ENCODE measurements around the gene C2CD3. TPM values are rescaled to one million over a fixed set of nuclear protein-coding genes. Genes with fewer than 3 reads are reported as not detected.

C2CD3 gene
- total RNA-seq, 1 experiment from 2014 or later: 18.7 TPM

DNA sequence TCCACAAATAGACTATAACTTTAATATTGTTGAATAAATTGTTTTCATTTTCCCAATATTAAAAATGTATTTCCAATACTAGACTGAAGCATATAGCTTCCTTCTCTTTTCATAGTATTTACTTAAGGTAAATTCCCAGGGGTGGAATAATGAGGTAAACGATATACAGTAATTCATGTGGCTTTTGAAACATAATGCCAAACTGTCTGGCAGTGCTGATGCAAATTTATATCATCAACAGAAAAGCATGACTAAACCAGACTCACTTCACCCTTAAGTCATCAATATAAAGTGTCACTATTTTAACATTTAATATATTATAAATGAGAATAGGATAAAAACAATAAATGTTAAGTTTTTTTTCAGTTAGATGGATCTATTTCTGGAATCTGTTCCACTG lies 13.6 kb downstream of the C2CD3 start:
- DNase-seq (ENCODE audit: low spot score) (no peak), ATAC-seq (no peak)
- TF ChIP-seq, protein P1, sequence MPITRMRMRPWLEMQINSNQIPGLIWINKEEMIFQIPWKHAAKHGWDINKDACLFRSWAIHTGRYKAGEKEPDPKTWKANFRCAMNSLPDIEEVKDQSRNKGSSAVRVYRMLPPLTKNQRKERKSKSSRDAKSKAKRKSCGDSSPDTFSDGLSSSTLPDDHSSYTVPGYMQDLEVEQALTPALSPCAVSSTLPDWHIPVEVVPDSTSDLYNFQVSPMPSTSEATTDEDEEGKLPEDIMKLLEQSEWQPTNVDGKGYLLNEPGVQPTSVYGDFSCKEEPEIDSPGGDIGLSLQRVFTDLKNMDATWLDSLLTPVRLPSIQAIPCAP (CRISPR knock-in tag; IDR thresholded peaks at IDR 0.05): no peak
- TF ChIP-seq, protein P2, sequence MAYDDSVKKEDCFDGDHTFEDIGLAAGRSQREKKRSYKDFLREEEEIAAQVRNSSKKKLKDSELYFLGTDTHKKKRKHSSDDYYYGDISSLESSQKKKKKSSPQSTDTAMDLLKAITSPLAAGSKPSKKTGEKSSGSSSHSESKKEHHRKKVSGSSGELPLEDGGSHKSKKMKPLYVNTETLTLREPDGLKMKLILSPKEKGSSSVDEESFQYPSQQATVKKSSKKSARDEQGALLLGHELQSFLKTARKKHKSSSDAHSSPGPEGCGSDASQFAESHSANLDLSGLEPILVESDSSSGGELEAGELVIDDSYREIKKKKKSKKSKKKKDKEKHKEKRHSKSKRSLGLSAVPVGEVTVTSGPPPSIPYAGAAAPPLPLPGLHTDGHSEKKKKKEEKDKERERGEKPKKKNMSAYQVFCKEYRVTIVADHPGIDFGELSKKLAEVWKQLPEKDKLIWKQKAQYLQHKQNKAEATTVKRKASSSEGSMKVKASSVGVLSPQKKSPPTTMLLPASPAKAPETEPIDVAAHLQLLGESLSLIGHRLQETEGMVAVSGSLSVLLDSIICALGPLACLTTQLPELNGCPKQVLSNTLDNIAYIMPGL (CRISPR knock-in tag; IDR thresholded peaks at IDR 0.05): no peak
- TF ChIP-seq ZNF317 (CRISPR knock-in tag; IDR thresholded peaks at IDR 0.05; ENCODE audit: borderline replicate concordance, low read depth): no peak
- TF ChIP-seq EMX1 (CRISPR knock-in tag; IDR thresholded peaks at IDR 0.05): no peak
- TF ChIP-seq, protein P3, sequence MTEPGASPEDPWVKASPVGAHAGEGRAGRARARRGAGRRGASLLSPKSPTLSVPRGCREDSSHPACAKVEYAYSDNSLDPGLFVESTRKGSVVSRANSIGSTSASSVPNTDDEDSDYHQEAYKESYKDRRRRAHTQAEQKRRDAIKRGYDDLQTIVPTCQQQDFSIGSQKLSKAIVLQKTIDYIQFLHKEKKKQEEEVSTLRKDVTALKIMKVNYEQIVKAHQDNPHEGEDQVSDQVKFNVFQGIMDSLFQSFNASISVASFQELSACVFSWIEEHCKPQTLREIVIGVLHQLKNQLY (CRISPR knock-in tag; IDR thresholded peaks at IDR 0.05): no peak
- TF ChIP-seq, protein P4, sequence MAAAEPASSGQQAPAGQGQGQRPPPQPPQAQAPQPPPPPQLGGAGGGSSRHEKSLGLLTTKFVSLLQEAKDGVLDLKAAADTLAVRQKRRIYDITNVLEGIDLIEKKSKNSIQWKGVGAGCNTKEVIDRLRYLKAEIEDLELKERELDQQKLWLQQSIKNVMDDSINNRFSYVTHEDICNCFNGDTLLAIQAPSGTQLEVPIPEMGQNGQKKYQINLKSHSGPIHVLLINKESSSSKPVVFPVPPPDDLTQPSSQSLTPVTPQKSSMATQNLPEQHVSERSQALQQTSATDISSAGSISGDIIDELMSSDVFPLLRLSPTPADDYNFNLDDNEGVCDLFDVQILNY (CRISPR knock-in tag; IDR thresholded peaks at IDR 0.05): no peak
- POLR2A ChIA-PET: no interaction called here
- 0 out of 2 replicates have a peak, but pooled peaks cover 3% of the 10 kb centered on the region for H3K36me3 Mint-ChIP-seq
- peaks cover 4% of the 10 kb centered on the region; the same call in 1 of the 2 replicates for H3K4me1 Mint-ChIP-seq
- H3K27me3 Mint-ChIP-seq (ENCODE audit: low read depth): no peaks in the 10 kb centered on the region
- H3K4me3 Mint-ChIP-seq: no peak overlapping the region
- no peaks in the 10 kb centered on the region for H3K9me3 Mint-ChIP-seq
- H3K27ac Mint-ChIP-seq: no peak overlapping the region
- CTCF ChIA-PET: no interaction called here

DNA sequence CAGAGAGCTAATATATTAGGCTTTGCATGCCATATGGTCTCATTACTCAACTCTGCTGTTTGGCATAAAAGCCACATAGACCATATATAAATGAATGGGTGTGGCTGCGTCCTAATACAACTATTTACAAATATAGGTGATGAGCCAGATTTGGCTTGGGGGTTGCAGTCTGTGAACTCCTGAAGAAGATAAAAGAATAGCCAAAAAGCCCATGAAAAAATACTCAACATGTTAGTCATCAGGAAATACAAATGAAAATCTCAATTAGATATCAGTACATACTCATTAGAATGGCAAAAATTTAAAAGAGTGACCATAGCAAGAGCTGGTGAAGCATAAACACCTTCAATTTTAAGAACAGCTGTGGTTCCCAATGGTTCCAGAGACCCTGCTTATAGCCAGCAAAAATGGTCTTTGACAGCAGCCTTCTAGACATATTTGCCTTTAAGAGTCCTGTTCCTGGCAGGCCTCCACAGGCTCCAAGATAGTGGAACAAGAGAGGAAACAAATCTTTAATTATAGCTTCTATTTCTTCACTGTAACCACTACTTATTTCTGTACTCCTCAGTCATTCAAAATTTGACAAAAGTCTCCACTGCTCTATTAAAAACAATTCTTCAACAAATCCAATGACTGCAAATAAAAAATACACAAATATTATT lies 16.1 kb downstream of the C2CD3 start:
- POLR2A ChIA-PET: interaction anchor here (0.6 kb wide), 1 partner anchor 31 kb away, joined by 3 read pairs; no protein-coding TSS in a partner anchor
- DNase-seq (ENCODE audit: low spot score) (no peak), ATAC-seq (no peak)
- peaks cover 4% of the 10 kb centered on the region; the same call in 1 of the 2 replicates for H3K4me1 Mint-ChIP-seq
- 0 out of 2 replicates have a peak, but pooled peaks cover 3% of the 10 kb centered on the region for H3K36me3 Mint-ChIP-seq
- no peaks in the 10 kb centered on the region for H3K27me3 Mint-ChIP-seq (ENCODE audit: low read depth)
- no peaks in the 10 kb centered on the region for H3K9me3 Mint-ChIP-seq
- CTCF ChIA-PET: no interaction called here
- no peak overlapping the region for H3K27ac Mint-ChIP-seq
- no peak overlapping the region for H3K4me3 Mint-ChIP-seq
- TF ChIP-seq, protein P5, sequence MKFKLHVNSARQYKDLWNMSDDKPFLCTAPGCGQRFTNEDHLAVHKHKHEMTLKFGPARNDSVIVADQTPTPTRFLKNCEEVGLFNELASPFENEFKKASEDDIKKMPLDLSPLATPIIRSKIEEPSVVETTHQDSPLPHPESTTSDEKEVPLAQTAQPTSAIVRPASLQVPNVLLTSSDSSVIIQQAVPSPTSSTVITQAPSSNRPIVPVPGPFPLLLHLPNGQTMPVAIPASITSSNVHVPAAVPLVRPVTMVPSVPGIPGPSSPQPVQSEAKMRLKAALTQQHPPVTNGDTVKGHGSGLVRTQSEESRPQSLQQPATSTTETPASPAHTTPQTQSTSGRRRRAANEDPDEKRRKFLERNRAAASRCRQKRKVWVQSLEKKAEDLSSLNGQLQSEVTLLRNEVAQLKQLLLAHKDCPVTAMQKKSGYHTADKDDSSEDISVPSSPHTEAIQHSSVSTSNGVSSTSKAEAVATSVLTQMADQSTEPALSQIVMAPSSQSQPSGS (CRISPR knock-in tag; IDR thresholded peaks at IDR 0.05; ENCODE audit: borderline replicate concordance, low read depth): no peak

DNA sequence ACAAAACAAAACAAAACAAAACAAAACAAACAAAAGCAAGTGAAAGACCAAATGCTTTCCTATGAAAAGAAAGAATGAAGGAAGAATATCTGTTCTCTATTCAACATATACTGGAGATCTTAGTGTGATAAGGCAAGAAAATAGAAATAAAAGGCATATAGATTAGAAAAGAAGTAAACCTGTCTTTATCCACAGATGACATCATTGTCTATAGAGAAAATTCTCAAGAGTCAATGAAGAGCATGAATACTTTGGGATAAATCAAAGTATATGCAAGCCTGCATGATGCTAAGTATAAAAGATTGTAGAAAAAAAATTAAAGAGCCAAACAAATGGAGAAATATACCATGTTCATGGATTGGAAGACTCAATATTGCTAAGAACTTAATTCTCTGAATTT lies 17.6 kb downstream of the C2CD3 start:
- TF ChIP-seq, protein P6, sequence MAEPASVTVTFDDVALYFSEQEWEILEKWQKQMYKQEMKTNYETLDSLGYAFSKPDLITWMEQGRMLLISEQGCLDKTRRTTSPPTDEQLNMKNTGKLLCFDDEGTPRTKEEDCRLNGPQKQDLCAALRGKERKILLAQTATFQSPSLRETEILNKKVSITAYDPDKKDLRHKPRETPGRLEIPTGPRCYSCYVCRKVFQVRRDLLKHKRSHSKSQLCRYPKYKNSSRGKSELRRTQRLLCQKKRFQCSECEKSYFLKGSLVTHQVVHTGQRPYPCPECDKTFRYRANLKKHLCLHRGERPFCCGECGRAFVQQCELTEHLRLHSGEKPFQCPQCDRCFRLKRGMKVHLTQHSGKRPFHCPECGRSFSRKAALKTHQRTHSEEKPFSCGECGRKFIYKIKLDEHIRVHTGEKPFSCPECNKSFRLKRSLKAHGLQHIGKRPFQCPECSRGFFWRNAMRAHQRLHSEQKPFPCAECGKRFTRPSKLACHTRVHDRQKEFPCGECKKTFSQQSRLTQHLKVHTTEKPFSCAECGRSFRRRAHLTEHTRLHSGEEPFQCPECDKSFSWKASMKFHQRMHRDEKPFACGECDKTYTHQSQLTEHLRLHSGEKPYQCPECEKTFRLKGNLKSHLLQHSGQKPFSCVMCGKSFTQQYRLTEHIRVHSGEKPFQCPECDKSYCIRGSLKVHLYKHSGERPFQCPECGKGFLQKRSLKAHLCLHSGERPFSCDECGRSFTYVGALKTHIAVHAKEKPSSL (CRISPR knock-in tag; conservative IDR thresholded peaks at IDR 0.05): no peak
- TF ChIP-seq NFE2L1 (CRISPR knock-in tag; IDR thresholded peaks at IDR 0.05): no peak
- Mint-ChIP-seq H3K27ac (no peak overlapping the region; the same call in 1 of the 2 replicates), H3K9me3 (no peaks in the 10 kb centered on the region), H3K4me3 (no peak overlapping the region), H3K4me1 (peaks cover 7% of the 10 kb centered on the region; the same call in 1 of the 2 replicates), H3K36me3 (no peaks in the 10 kb centered on the region), H3K27me3 (ENCODE audit: low read depth) (no peaks in the 10 kb centered on the region)
- DNase-seq (ENCODE audit: low spot score): no peak
- no peak for ATAC-seq
- POLR2A ChIA-PET: no interaction called here
- CTCF ChIA-PET: no interaction called here

All from WTC11 (cell line).